ENCODE data around the gene RAI14.

RAI14 gene

DNA sequence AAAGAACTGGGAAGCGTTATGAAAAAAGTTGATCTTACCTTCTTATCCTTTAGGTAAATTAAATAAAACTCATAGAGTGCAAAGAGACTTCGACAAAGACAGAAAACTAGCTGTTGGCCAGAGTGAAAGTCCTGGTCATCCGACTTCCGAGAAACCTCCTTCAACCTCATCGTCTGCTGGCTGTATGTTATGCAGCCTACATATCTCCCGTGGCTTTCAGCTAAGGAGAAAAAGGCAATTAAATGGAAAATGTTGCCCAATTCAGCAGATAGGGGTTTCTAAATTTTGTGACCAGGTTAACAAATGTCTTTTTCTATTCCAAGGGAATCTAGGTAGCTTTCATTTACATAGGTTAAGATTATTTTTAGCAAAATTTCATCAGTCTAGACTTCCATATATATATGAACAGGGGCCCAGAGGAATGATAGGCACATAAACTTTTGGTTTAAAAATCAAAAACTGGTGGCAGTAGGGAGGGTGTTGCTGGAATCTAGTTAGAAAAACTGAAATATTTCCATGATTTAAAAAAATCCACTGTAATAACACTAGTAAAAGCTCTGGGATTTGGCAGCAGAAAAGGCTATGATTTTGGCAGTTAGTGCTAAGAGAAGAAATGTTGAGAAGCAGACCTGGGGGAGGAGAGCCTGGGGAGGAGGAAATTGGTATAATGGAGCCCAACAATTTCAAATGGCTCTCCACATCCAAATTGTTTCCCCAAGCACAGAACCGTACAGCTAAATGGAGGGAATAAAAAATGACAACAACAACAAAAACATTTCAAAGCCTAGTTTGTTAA is 32.1 kb downstream of the RAI14 start:
- H3K27me3 ChIP-seq (ENCODE audit: control insufficient read depth, low read length): no peaks in the 10 kb centered on the region
- TF ChIP-seq EZH2phosphoT487 (IDR thresholded peaks at IDR 0.05; ENCODE audit: borderline replicate concordance, low read length) (no peak), CTCF (IDR thresholded peaks at IDR 0.05; ENCODE audit: low read depth, low read length, poor library complexity, severe bottlenecking) (no peak)
- H3K27ac ChIP-seq (ENCODE audit: low read depth, low read length): no peak overlapping the region
- H3K4me2 ChIP-seq (ENCODE audit: low read length): no peak overlapping the region
- no peaks in the 10 kb centered on the region for H3K9me3 ChIP-seq (ENCODE audit: control insufficient read depth, insufficient read depth, low read length)
- no peaks in the 10 kb centered on the region for H3K9me2 ChIP-seq (replicated peaks; ENCODE audit: control insufficient read depth, low read length)
- H4K20me1 ChIP-seq (ENCODE audit: control insufficient read depth, insufficient read depth, low read depth, low read length): no peaks in the 10 kb centered on the region
- no peaks in the 10 kb centered on the region for H3K79me2 ChIP-seq (ENCODE audit: control insufficient read depth, low read length)
- no peaks in the 10 kb centered on the region for H3K4me1 ChIP-seq (ENCODE audit: control insufficient read depth, low read length)
- no peaks in the 10 kb centered on the region for H3F3A ChIP-seq (ENCODE audit: control insufficient read depth, insufficient read depth)
- no peak overlapping the region for H3K4me3 ChIP-seq (ENCODE audit: low read length)
- H3K36me3 ChIP-seq (ENCODE audit: control insufficient read depth, low read length): no peaks in the 10 kb centered on the region

DNA sequence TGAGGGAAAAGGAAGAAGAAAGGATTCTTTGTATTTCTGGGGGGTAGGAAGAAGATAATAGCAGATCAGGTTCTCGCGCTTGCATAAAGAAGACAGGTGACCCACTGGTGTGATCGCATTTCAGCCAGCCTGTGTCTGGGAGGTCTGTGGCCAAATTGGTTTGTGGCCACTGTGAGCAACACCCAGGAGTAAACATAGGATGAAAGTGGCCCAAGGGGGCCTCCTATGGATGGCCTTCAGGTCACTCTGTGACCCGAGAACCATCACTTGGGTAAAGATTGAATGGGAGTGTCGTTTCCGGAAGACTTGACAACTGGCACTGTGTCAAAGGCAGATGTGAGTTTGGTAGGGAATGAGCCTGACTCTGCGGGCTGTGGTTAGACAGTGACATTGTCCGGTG is 34.2 kb downstream of the RAI14 start:
- Histone ChIP-seq H3K4me1 (ENCODE audit: control insufficient read depth, low read length) (no peaks in the 10 kb centered on the region), H3K4me3 (ENCODE audit: low read length) (no peak overlapping the region), H3K27me3 (ENCODE audit: control insufficient read depth, low read length) (no peaks in the 10 kb centered on the region), H3F3A (ENCODE audit: control insufficient read depth, insufficient read depth) (no peaks in the 10 kb centered on the region), H3K9me2 (replicated peaks; ENCODE audit: control insufficient read depth, low read length) (no peaks in the 10 kb centered on the region), H3K9me3 (ENCODE audit: control insufficient read depth, insufficient read depth, low read length) (no peaks in the 10 kb centered on the region), H3K79me2 (ENCODE audit: control insufficient read depth, low read length) (no peaks in the 10 kb centered on the region), H4K20me1 (ENCODE audit: control insufficient read depth, insufficient read depth, low read depth, low read length) (no peaks in the 10 kb centered on the region), H3K27ac (ENCODE audit: low read depth, low read length) (no peak overlapping the region), H3K36me3 (ENCODE audit: control insufficient read depth, low read length) (no peaks in the 10 kb centered on the region), H3K4me2 (ENCODE audit: low read length) (no peak overlapping the region)
- TF ChIP-seq CTCF (IDR thresholded peaks at IDR 0.05; ENCODE audit: low read depth, low read length, poor library complexity, severe bottlenecking) (no peak), EZH2phosphoT487 (IDR thresholded peaks at IDR 0.05; ENCODE audit: borderline replicate concordance, low read length) (no peak)

GRCh38 chr5:34690898-34691297 is 34.8 kb downstream of the RAI14 start:
- no peaks in the 10 kb centered on the region for H3K79me2 ChIP-seq (ENCODE audit: control insufficient read depth, low read length)
- no peak for TF ChIP-seq EZH2phosphoT487 (IDR thresholded peaks at IDR 0.05; ENCODE audit: borderline replicate concordance, low read length)
- no peak for TF ChIP-seq CTCF (IDR thresholded peaks at IDR 0.05; ENCODE audit: low read depth, low read length, poor library complexity, severe bottlenecking)
- no peak overlapping the region for H3K4me3 ChIP-seq (ENCODE audit: low read length)
- no peaks in the 10 kb centered on the region for H3K9me2 ChIP-seq (replicated peaks; ENCODE audit: control insufficient read depth, low read length)
- no peak overlapping the region for H3K4me2 ChIP-seq (ENCODE audit: low read length)
- no peaks in the 10 kb centered on the region for H3K4me1 ChIP-seq (ENCODE audit: control insufficient read depth, low read length)
- H3K36me3 ChIP-seq (ENCODE audit: control insufficient read depth, low read length): no peaks in the 10 kb centered on the region
- no peak overlapping the region for H3K27ac ChIP-seq (ENCODE audit: low read depth, low read length)
- H3K9me3 ChIP-seq (ENCODE audit: control insufficient read depth, insufficient read depth, low read length): no peaks in the 10 kb centered on the region
- H4K20me1 ChIP-seq (ENCODE audit: control insufficient read depth, insufficient read depth, low read depth, low read length): no peaks in the 10 kb centered on the region
- H3K27me3 ChIP-seq (ENCODE audit: control insufficient read depth, low read length): no peaks in the 10 kb centered on the region
- H3F3A ChIP-seq (ENCODE audit: control insufficient read depth, insufficient read depth): no peaks in the 10 kb centered on the region
